Fibroblast of lung (primary cell): ENCODE measurements around the gene DOK1. TPM values are rescaled to one million over a fixed set of nuclear protein-coding genes. Genes with fewer than 3 reads are reported as not detected.
A peak's percentile ranks its signal among the peaks of the same experiment; 100 is the strongest.

Experiments used
- DNase-seq, 2 donors: peaks; one replicate each; pipeline versions ENCODE4 v3.0.0 to v3.0.0-alpha.2; 2010; ENCODE audit warnings: low read depth in 2 of 2
- H2AFZ ChIP-seq: 2 replicates; pipeline ENCODE4 v1.5.1; 2012; ENCODE audit warnings: low read length, control low read depth, inconsistent platforms
- H3K27ac ChIP-seq: 2 replicates; pipeline ENCODE4 v1.5.1; 2011; ENCODE audit warnings: low read length, control low read depth; ENCODE audit not compliant: insufficient read depth
- H3K27me3 ChIP-seq: 2 replicates; pipeline ENCODE4 v1.5.1; 2011; ENCODE audit warnings: mild to moderate bottlenecking, low read length; ENCODE audit not compliant: control insufficient read depth, insufficient read depth
- H3K36me3 ChIP-seq: 2 replicates; pipeline ENCODE4 v1.5.1; 2011; ENCODE audit warnings: low read length; ENCODE audit not compliant: control insufficient read depth, insufficient read depth
- H3K4me1 ChIP-seq: 2 replicates; pipeline ENCODE4 v1.5.1; 2011; ENCODE audit warnings: low read length; ENCODE audit not compliant: control insufficient read depth, insufficient read depth; ENCODE audit errors: extremely low read depth
- H3K4me2 ChIP-seq: 2 replicates; pipeline ENCODE4 v1.5.1; 2011; ENCODE audit warnings: low read length, control low read depth; ENCODE audit not compliant: insufficient read depth; ENCODE audit errors: extremely low read depth
- H3K4me3 ChIP-seq, 4 experiments: fragments of 200-600 bp in 1 of 4; sonication (generic) in 1 of 4; replicated peaks in 1 of 4; 2 replicates each; pipeline ENCODE4 v1.5.1; 2011 to 2016; ENCODE audit warnings: low read length in 4 of 4, low read depth in 3 of 4, mild to moderate bottlenecking in 3 of 4, control low read depth in 2 of 4, inconsistent platforms in 1 of 4, mixed read lengths in 1 of 4; ENCODE audit not compliant: insufficient read depth in 1 of 4; ENCODE audit errors: control extremely low read depth in 1 of 4
- H3K79me2 ChIP-seq: 2 replicates; pipeline ENCODE4 v1.5.1; 2012; ENCODE audit warnings: mild to moderate bottlenecking, low read length, inconsistent platforms; ENCODE audit not compliant: control insufficient read depth, insufficient read depth
- H3K9ac ChIP-seq: 2 replicates; pipeline ENCODE4 v1.5.1; 2011; ENCODE audit warnings: mild to moderate bottlenecking, low read length, control low read depth; ENCODE audit not compliant: insufficient read depth
- H3K9me3 ChIP-seq: 2 replicates; pipeline ENCODE4 v1.5.1; 2012; ENCODE audit warnings: low read depth, low read length; ENCODE audit not compliant: control insufficient read depth, insufficient read depth
- H4K20me1 ChIP-seq: 2 replicates; pipeline ENCODE4 v1.5.1; 2011; ENCODE audit warnings: low read length; ENCODE audit not compliant: control insufficient read depth, insufficient read depth; ENCODE audit errors: extremely low read depth
- CTCF ChIP-seq, 2 donors: IDR thresholded peaks in 1 of 2; conservative IDR thresholded peaks in 1 of 2; 1 replicate in 1 of 2; 2 replicates in 1 of 2; pipeline ENCODE4 v1.5.1; 2011 to 2012; ENCODE audit warnings: low read length in 2 of 2, control low read depth in 1 of 2, inconsistent platforms in 1 of 2, low read depth in 1 of 2, mild to moderate bottlenecking in 1 of 2
- EZH2 ChIP-seq: IDR thresholded peaks from 2 replicates; pipeline ENCODE4 v1.5.1; 2012; ENCODE audit warnings: low read length, control low read depth, mild to moderate bottlenecking; ENCODE audit errors: missing control alignments
- polyA plus RNA-seq, 2 donors: library from polyadenylated mRNA; depleted of rRNA in 1 of 2; stranded (reverse) in 1 of 2; unstranded in 1 of 2; fragments of >200 nt; gene quantifications; 2 replicates each; pipeline ENCODE4 v1.2.1, GENCODE V29; 2011 to 2012; ENCODE audit warnings: missing spikeins in 1 of 2
- total RNA-seq: library from RNA; depleted of rRNA; stranded (reverse); fragments of >200 nt; gene quantifications from 2 replicates; pipeline ENCODE4 v1.2.1, GENCODE V29; 2014

DOK1 gene
- total and polyA plus RNA-seq, 2 donors (not counting 1 experiment from before 2014, with no cell fraction given): 11.4 to 31.7 TPM

DNA sequence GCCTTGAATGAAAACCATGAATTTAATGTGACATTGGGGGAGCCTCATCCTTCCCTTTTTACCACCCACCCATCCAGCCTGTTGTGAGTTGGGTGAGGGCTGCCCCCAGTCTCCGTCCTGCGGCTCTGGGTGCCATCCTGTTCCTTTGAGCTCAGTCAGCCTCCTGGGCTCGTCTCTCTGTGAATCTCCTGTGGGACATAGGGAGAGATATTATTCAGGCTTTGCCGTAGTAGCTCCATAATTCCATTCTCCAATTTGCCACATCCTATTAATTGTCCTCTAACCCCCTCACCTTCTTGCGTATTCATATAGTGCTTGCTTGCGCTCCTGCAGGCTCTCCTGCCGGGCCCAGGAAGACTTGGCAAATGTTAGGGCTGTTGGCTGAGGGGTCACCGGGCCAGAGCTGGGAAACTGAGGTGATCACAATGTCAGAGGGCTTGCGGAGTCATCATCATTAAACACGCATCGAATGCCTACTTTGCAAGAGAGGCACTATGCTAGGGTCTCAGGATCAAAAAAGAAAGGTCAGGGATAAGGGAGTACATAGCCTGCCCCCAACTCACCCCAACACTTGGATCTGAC lies 27.8 kb upstream of the DOK1 start:
- no peak overlapping the region for H3K9ac ChIP-seq
- no peaks in the 10 kb centered on the region for H4K20me1 ChIP-seq
- H3K4me3 ChIP-seq: no peak overlapping the region
- no peaks in the 10 kb centered on the region for H3K9me3 ChIP-seq
- no peak overlapping the region for H2AFZ ChIP-seq
- no peaks in the 10 kb centered on the region for H3K27me3 ChIP-seq
- no peak for TF ChIP-seq EZH2
- TF ChIP-seq CTCF (conservative IDR thresholded peaks at IDR 0.05 in 1 of 2, IDR thresholded peaks at IDR 0.05 in 1 of 2; ENCODE audit: low read depth in 1 of 2, low read length in 2 of 2): no peak
- peaks cover 25% of the 10 kb centered on the region for H3K79me2 ChIP-seq
- no peak for DNase-seq
- peaks cover 7% of the 10 kb centered on the region for H3K4me1 ChIP-seq
- H3K27ac ChIP-seq: no peak overlapping the region
- peaks cover 18% of the 10 kb centered on the region for H3K36me3 ChIP-seq
- no peak overlapping the region for H3K4me2 ChIP-seq

DNA sequence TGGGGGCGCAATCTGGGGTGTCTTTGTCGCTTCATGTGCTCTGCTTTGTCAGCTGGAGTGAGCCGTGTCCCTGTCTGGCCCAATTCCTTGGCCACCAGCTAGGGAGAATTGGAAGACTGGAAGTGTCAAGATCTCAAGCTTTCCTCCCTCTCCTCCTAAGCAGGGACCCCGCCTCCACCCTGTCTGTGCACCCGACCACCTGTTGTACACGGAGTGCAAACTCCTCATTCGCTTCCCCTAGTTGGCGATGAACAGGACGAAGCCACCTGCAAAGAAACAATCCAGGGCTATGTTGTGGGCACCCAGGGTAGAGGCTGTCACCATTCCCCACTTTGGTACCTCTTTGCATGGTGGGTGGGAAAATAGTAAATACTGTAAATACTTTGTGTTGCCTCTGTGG lies 26.8 kb upstream of the DOK1 start:
- no peak for DNase-seq
- H3K4me2 ChIP-seq: no peak overlapping the region
- H3K4me1 ChIP-seq: peaks cover 7% of the 10 kb centered on the region
- H2AFZ ChIP-seq: no peak overlapping the region
- TF ChIP-seq CTCF (conservative IDR thresholded peaks at IDR 0.05 in 1 of 2, IDR thresholded peaks at IDR 0.05 in 1 of 2; ENCODE audit: low read depth in 1 of 2, low read length in 2 of 2) (no peak), EZH2 (no peak)
- peaks cover 18% of the 10 kb centered on the region for H3K36me3 ChIP-seq
- no peak overlapping the region for H3K9ac ChIP-seq
- no peak overlapping the region for H3K4me3 ChIP-seq
- H3K79me2 ChIP-seq: peaks cover 25% of the 10 kb centered on the region
- no peaks in the 10 kb centered on the region for H3K9me3 ChIP-seq
- H3K27me3 ChIP-seq: no peaks in the 10 kb centered on the region
- no peaks in the 10 kb centered on the region for H4K20me1 ChIP-seq
- H3K27ac ChIP-seq: no peak overlapping the region

DNA sequence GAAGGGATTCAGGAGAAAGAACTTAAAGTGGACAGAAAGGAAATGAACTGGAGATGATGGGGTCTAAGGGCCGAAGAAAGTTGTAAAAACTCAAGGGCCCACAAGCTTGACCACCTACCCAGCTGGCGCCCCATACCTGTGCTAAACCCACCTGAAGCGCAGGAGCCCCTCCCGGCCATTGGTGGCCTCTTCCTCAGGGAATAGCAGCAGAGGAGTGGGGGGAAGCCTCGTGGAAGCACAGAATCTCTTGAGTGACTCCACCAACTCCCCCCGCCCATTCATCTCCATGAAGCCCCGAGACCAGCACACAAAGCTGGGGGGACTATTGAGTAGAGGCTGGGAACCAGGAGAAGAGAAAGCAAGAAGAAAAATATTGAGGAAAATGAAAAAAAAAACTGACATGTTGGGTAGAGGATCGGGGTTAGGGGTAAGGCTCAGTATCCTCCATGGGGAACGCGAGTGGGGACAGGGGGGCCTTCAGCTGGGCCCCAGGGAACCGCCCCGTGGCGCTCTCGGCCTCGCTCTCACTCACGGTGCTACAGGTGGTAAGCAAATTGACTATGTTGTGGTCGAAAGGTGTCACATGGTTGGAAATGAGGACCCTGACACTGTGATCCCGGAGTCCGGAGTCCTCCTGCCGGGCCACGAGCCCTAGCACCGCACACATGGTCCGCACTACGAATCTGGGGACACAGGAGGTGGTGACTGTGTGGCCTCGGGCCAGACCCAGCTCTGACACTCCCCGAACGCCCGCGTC lies 25.7 kb upstream of the DOK1 start:
- no peak for DNase-seq
- H3K36me3 ChIP-seq: peaks cover 21% of the 10 kb centered on the region

More for the DNA sequence above, 25.7 kb upstream of the DOK1 start:
- Histone ChIP-seq H3K4me1 (peaks cover 7% of the 10 kb centered on the region), H3K4me3 (peak overlapping the region; percentile 86 to 97 (median 92)), H3K27ac (peak overlapping the region; percentile 90), H3K9me3 (no peaks in the 10 kb centered on the region), H3K79me2 (peaks cover 25% of the 10 kb centered on the region), H3K4me2 (peak overlapping the region; percentile 91), H3K27me3 (no peaks in the 10 kb centered on the region), H4K20me1 (no peaks in the 10 kb centered on the region), H3K9ac (peak overlapping the region; percentile 96), H2AFZ (peak overlapping the region; percentile 87)
- TF ChIP-seq CTCF (conservative IDR thresholded peaks at IDR 0.05 in 1 of 2, IDR thresholded peaks at IDR 0.05 in 1 of 2; ENCODE audit: low read depth in 1 of 2, low read length in 2 of 2) (no peak), EZH2 (no peak)
